AG10803 (cell line): ENCODE results near the gene UNC5C.

Source experiments
- DNase-seq: peaks from one replicate; pipeline ENCODE4 v3.0.0; 2010; ENCODE audit warnings: low read depth
- H3K4me3 ChIP-seq: 2 replicates; pipeline ENCODE4 v1.5.1; 2011; ENCODE audit warnings: mild to moderate bottlenecking, low read length, control low read depth
- TF ChIP-seq, protein P1 (sequence below): conservative IDR thresholded peaks from 2 replicates; pipeline ENCODE4 v1.5.1; 2011; ENCODE audit warnings: mild to moderate bottlenecking, low read length, control low read depth, inconsistent platforms

UNC5C gene

DNA sequence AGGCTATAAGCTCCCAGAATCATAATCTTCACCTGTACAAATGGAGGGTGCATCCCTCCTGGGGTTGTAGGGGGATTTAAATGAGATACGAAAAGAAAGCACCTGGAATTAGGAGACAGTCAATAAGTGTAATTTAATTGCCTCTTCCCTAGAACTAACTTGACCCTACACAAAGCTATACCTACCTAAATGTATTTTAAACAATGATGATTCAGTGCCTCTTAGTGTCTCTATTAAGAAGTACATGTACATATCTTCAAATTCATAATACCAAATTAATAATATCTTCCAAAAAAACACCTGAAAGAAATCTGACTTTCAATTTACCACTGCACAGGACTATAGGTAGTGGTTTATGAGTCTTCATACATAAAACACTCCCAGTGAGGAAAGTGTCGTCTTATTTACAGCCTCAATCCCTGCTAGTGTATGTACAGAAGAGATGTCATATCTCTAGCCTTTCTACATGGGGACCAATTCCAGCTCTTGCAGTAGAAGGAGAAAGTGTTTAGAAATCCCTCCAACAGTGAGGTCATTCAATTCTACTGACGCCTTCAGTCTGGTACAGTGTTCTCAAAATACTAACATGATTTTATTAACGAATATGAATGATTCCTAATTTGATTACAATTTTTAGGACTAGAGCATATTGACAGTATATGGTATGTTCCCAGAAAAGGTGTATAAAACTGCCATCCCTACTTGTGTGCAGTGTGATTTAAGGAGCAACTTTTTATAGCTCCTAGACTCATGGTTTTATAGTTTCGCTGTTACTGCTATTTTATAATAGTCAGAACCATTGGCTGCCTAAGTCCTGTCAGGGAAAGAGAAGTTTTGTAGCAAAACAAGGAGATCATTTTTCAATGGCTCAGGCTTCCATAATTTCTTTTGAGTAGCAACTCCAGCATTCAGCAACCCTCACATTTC, 282.7 kb downstream of the UNC5C start:
- no peak for DNase-seq
- TF ChIP-seq, protein P1, sequence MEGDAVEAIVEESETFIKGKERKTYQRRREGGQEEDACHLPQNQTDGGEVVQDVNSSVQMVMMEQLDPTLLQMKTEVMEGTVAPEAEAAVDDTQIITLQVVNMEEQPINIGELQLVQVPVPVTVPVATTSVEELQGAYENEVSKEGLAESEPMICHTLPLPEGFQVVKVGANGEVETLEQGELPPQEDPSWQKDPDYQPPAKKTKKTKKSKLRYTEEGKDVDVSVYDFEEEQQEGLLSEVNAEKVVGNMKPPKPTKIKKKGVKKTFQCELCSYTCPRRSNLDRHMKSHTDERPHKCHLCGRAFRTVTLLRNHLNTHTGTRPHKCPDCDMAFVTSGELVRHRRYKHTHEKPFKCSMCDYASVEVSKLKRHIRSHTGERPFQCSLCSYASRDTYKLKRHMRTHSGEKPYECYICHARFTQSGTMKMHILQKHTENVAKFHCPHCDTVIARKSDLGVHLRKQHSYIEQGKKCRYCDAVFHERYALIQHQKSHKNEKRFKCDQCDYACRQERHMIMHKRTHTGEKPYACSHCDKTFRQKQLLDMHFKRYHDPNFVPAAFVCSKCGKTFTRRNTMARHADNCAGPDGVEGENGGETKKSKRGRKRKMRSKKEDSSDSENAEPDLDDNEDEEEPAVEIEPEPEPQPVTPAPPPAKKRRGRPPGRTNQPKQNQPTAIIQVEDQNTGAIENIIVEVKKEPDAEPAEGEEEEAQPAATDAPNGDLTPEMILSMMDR, result no peak

DNA sequence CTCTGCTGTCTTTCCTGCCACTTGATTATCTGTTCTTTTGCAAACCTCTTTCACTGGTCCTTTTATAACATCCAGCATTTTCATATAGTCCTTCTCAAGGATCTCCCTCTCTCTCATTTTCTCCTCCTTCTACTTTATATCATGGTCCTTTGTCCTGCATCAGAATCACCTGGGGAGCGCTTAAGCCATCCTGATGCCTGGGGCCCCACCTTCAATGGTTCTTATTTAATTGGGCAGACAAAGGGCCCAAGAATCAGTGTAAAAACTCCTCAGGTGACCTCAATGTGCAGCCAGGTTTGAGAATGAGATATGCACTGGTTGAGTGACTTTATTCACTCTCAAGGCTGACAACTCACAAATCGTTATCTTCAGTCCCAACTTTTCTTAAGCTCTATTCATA, 283.9 kb downstream of the UNC5C start:
- no peak for DNase-seq
- TF ChIP-seq, protein P1, result no peak
- no peak overlapping the region for H3K4me3 ChIP-seq

More for the DNA sequence above, 282.7 kb downstream of the UNC5C start:
- H3K4me3 ChIP-seq, result no peak overlapping the region

DNA sequence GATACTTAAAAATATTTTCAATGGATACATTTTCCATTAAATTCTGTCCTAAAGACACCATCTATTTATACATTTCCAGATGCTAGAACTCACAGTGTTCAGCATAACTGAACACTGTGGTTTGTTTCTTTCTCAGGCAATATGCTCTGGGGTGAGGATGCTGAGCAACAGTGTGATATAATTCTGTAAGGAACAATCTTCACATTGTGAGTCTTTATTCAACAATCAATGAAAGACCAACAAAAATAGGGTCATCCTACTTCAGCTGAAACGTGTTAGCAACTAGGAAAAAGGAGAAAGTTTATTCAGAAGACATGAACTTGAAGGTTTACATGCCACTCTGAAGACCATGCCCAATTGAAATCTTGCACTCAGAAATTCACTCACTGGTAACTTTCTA, 284.8 kb downstream of the UNC5C start:
- no peak for DNase-seq
- TF ChIP-seq, protein P1, result no peak
- no peak overlapping the region for H3K4me3 ChIP-seq

DNA sequence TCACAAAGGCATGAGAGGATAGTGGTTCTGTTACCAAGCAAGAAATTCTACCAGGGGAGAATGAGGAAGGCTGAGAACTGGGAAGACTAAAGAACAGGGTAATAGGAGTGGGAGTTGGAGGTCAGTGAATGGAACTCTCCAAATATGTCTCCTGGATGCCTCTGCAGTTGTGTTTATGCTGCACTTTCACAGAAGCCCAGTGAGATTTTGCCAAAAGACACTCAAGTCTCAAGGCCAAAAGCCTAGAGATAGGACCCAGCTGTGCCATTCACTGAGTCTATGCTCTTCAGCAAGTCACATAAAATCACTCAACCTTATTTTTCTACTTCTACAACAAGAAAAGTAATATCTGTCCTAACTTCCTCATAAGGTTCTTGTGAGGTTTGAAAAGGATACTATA, 285.4 kb downstream of the UNC5C start:
- no peak overlapping the region for H3K4me3 ChIP-seq
- no peak for DNase-seq
- TF ChIP-seq, protein P1, result no peak

DNA sequence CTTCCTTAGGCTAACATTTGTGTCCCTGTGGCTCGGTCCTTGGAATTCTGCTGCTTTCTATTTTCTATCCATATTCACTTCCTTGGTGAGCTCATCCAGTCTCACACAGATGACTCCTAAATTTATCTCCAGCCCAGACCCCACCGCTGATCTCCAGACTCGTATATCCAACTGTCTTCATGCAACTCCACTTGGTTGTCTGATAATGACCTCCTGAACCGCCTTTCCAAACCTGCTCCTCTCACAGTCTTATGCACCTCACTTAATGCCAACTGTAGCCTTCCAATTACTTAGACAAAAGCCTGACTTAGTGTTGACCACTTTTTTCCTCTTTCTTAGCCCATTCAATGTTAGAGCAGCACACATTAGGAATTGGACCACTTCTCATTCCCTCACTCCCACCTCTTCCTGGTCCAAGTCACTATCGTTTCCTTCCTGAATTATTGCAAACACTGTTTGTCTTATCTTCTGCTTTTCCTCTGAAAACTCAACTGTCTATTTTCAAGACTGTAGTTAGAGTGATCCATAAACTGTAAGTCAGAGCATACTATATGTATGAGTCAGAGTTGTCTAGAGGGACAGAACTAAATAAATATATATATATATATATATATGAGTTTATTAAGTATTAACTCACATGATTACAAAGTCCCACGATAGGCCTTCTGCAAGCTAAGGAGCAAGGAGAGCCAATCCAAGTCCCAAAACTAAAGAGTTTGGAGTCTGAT, 292.5 kb downstream of the UNC5C start:
- no peak for DNase-seq
- TF ChIP-seq, protein P1, result no peak
- no peak overlapping the region for H3K4me3 ChIP-seq

DNA sequence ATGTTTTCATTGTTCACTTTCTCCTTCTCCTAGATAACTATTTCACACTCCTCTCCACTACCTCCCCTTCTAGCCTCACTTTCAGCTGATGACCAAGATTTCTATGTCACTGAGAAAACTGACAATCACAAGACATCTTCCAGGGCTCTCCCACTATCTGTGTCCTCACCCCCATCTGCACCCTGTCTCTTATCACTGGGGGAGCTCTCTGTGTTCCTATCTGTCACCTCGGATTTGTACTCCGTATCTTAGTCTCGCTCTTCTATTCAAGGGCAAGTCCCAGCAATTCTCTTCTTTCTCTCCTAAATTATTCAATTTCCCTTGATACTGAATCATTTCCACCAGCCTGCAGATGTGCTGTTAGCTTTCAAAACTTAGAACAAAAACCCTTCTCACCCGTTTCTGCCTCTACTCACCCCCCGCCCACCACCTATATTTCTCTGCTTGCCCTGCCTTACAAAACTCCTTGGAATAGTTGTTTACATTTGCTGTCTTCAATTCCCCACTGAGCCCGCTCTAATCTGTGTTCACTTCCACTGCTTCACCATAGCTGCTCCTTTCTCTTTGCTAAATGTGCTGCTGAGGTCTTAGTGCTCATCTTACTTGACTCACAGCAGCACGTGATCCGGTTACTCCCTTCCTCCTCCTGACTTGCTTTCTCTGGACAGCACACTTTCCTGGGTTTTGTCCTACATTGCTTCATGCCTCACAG, 293.2 kb downstream of the UNC5C start:
- peak; percentile 29 for DNase-seq

More for the DNA sequence above, 293.2 kb downstream of the UNC5C start:
- TF ChIP-seq, protein P1, result no peak
- H3K4me3 ChIP-seq, result no peak overlapping the region
